ENCODE data around the gene GALNT13.

GALNT13 gene

GRCh38 chr2:153873052-153874048 is 1.6 kb downstream of the GALNT13 start:
- Histone ChIP-seq H3K4me1 (ENCODE audit: control insufficient read depth in 5 of 5, insufficient read depth in 5 of 5, low read length in 5 of 5) (peaks cover 0 to 28% (median 22%) of the 10 kb centered on the region in 5 donors), H3K4me3 (ENCODE audit: low read depth in 1 of 5, low read length in 5 of 5) (peak overlapping the region; percentile 45 to 76 (median 65)), H3K9ac (ENCODE audit: low read length in 5 of 5) (peak overlapping the region in 1 of 5 donors; percentile 25), H3K9me3 (ENCODE audit: control insufficient read depth in 5 of 5, low read length in 5 of 5) (no peaks in the 10 kb centered on the region), H3K36me3 (ENCODE audit: control insufficient read depth in 5 of 5, insufficient read depth in 5 of 5, low read length in 5 of 5) (no peaks in the 10 kb centered on the region), H3K27ac (ENCODE audit: low read depth, low read length) (no peak overlapping the region), H3K27me3 (ENCODE audit: control insufficient read depth in 5 of 5, insufficient read depth in 4 of 5, low read length in 5 of 5) (peaks cover 0 to 13% (median 2%) of the 10 kb centered on the region in 5 donors)

- peaks cover 0 to 25% (median 22%) of the 10 kb centered on the region in 5 donors for H3K4me1 ChIP-seq (ENCODE audit: control insufficient read depth in 5 of 5, insufficient read depth in 5 of 5, low read length in 5 of 5)
- H3K27ac ChIP-seq (ENCODE audit: low read depth, low read length), result no peak overlapping the region
- no peak overlapping the region for H3K4me3 ChIP-seq (ENCODE audit: low read depth in 1 of 5, low read length in 5 of 5)
- H3K9me3 ChIP-seq (ENCODE audit: control insufficient read depth in 5 of 5, low read length in 5 of 5), result no peaks in the 10 kb centered on the region
- peaks cover 0 to 13% (median 2%) of the 10 kb centered on the region in 5 donors for H3K27me3 ChIP-seq (ENCODE audit: control insufficient read depth in 5 of 5, insufficient read depth in 4 of 5, low read length in 5 of 5)
- no peaks in the 10 kb centered on the region for H3K36me3 ChIP-seq (ENCODE audit: control insufficient read depth in 5 of 5, insufficient read depth in 5 of 5, low read length in 5 of 5)
- H3K9ac ChIP-seq (ENCODE audit: low read length in 5 of 5), result no peak overlapping the region
Measured at GRCh38 chr2:153875801-153876466, 4.2 kb downstream of the GALNT13 start.

- Histone ChIP-seq H3K9me3 (ENCODE audit: control insufficient read depth in 5 of 5, low read length in 5 of 5) (no peaks in the 10 kb centered on the region), H3K27me3 (ENCODE audit: control insufficient read depth in 5 of 5, insufficient read depth in 4 of 5, low read length in 5 of 5) (no peaks in the 10 kb centered on the region), H3K27ac (ENCODE audit: low read depth, low read length) (no peak overlapping the region), H3K4me3 (ENCODE audit: low read depth in 1 of 5, low read length in 5 of 5) (no peak overlapping the region), H3K36me3 (ENCODE audit: control insufficient read depth in 5 of 5, insufficient read depth in 5 of 5, low read length in 5 of 5) (no peaks in the 10 kb centered on the region), H3K9ac (ENCODE audit: low read length in 5 of 5) (no peak overlapping the region), H3K4me1 (ENCODE audit: control insufficient read depth in 5 of 5, insufficient read depth in 5 of 5, low read length in 5 of 5) (no peaks in the 10 kb centered on the region)
Measured at GRCh38 chr2:153880926-153881325, 9.2 kb downstream of the GALNT13 start.

- H3K9me3 ChIP-seq (ENCODE audit: control insufficient read depth in 5 of 5, low read length in 5 of 5), result no peaks in the 10 kb centered on the region
- no peak overlapping the region for H3K27ac ChIP-seq (ENCODE audit: low read depth, low read length)
- H3K4me3 ChIP-seq (ENCODE audit: low read depth in 1 of 5, low read length in 5 of 5), result no peak overlapping the region
- no peaks in the 10 kb centered on the region for H3K36me3 ChIP-seq (ENCODE audit: control insufficient read depth in 5 of 5, insufficient read depth in 5 of 5, low read length in 5 of 5)
- H3K27me3 ChIP-seq (ENCODE audit: control insufficient read depth in 5 of 5, insufficient read depth in 4 of 5, low read length in 5 of 5), result no peaks in the 10 kb centered on the region
- H3K4me1 ChIP-seq (ENCODE audit: control insufficient read depth in 5 of 5, insufficient read depth in 5 of 5, low read length in 5 of 5), result peaks cover 0 to 15% (median 0%) of the 10 kb centered on the region in 5 donors
- no peak overlapping the region for H3K9ac ChIP-seq (ENCODE audit: low read length in 5 of 5)
Measured at GRCh38 chr2:153886833-153887232, 15.1 kb downstream of the GALNT13 start.

- Histone ChIP-seq H3K4me3 (ENCODE audit: low read depth in 1 of 5, low read length in 5 of 5) (no peak overlapping the region), H3K36me3 (ENCODE audit: control insufficient read depth in 5 of 5, insufficient read depth in 5 of 5, low read length in 5 of 5) (no peaks in the 10 kb centered on the region), H3K27ac (ENCODE audit: low read depth, low read length) (no peak overlapping the region)
Measured at GRCh38 chr2:153890576-153890975, 18.9 kb downstream of the GALNT13 start.

GRCh38 chr2:153891051-153891450 is 19.3 kb downstream of the GALNT13 start:
- Histone ChIP-seq H3K27me3 (ENCODE audit: control insufficient read depth in 5 of 5, insufficient read depth in 4 of 5, low read length in 5 of 5) (no peaks in the 10 kb centered on the region), H3K36me3 (ENCODE audit: control insufficient read depth in 5 of 5, insufficient read depth in 5 of 5, low read length in 5 of 5) (no peaks in the 10 kb centered on the region), H3K9me3 (ENCODE audit: control insufficient read depth in 5 of 5, low read length in 5 of 5) (no peaks in the 10 kb centered on the region), H3K4me3 (ENCODE audit: low read depth in 1 of 5, low read length in 5 of 5) (no peak overlapping the region), H3K9ac (ENCODE audit: low read length in 5 of 5) (no peak overlapping the region), H3K4me1 (ENCODE audit: control insufficient read depth in 5 of 5, insufficient read depth in 5 of 5, low read length in 5 of 5) (peaks cover 0 to 15% (median 0%) of the 10 kb centered on the region in 5 donors), H3K27ac (ENCODE audit: low read depth, low read length) (no peak overlapping the region)

More at GRCh38 chr2:153890576-153890975, 18.9 kb downstream of the GALNT13 start:
- Histone ChIP-seq H3K27me3 (ENCODE audit: control insufficient read depth in 5 of 5, insufficient read depth in 4 of 5, low read length in 5 of 5) (no peaks in the 10 kb centered on the region), H3K9me3 (ENCODE audit: control insufficient read depth in 5 of 5, low read length in 5 of 5) (no peaks in the 10 kb centered on the region), H3K9ac (ENCODE audit: low read length in 5 of 5) (no peak overlapping the region), H3K4me1 (ENCODE audit: control insufficient read depth in 5 of 5, insufficient read depth in 5 of 5, low read length in 5 of 5) (peaks cover 0 to 15% (median 0%) of the 10 kb centered on the region in 5 donors)

GRCh38 chr2:153912798-153913396 is 41.2 kb downstream of the GALNT13 start:
- peaks cover 0 to 9% (median 0%) of the 10 kb centered on the region in 5 donors for H3K9me3 ChIP-seq (ENCODE audit: control insufficient read depth in 5 of 5, low read length in 5 of 5)

GRCh38 chr2:153917570-153917969 is 45.8 kb downstream of the GALNT13 start:
- Histone ChIP-seq H3K27me3 (ENCODE audit: control insufficient read depth in 5 of 5, insufficient read depth in 4 of 5, low read length in 5 of 5) (no peaks in the 10 kb centered on the region), H3K9ac (ENCODE audit: low read length in 5 of 5) (no peak overlapping the region), H3K9me3 (ENCODE audit: control insufficient read depth in 5 of 5, low read length in 5 of 5) (peaks cover 0 to 6% (median 0%) of the 10 kb centered on the region in 5 donors), H3K27ac (ENCODE audit: low read depth, low read length) (no peak overlapping the region), H3K4me1 (ENCODE audit: control insufficient read depth in 5 of 5, insufficient read depth in 5 of 5, low read length in 5 of 5) (no peaks in the 10 kb centered on the region), H3K36me3 (ENCODE audit: control insufficient read depth in 5 of 5, insufficient read depth in 5 of 5, low read length in 5 of 5) (no peaks in the 10 kb centered on the region), H3K4me3 (ENCODE audit: low read depth in 1 of 5, low read length in 5 of 5) (no peak overlapping the region)

More at GRCh38 chr2:153912798-153913396, 41.2 kb downstream of the GALNT13 start:
- Histone ChIP-seq H3K4me3 (ENCODE audit: low read depth in 1 of 5, low read length in 5 of 5) (peak overlapping the region in 1 of 5 donors; percentile 4), H3K36me3 (ENCODE audit: control insufficient read depth in 5 of 5, insufficient read depth in 5 of 5, low read length in 5 of 5) (no peaks in the 10 kb centered on the region), H3K27ac (ENCODE audit: low read depth, low read length) (no peak overlapping the region), H3K27me3 (ENCODE audit: control insufficient read depth in 5 of 5, insufficient read depth in 4 of 5, low read length in 5 of 5) (no peaks in the 10 kb centered on the region), H3K9ac (ENCODE audit: low read length in 5 of 5) (no peak overlapping the region), H3K4me1 (ENCODE audit: control insufficient read depth in 5 of 5, insufficient read depth in 5 of 5, low read length in 5 of 5) (no peaks in the 10 kb centered on the region)

GRCh38 chr2:153935511-153935910 is 63.8 kb downstream of the GALNT13 start:
- no peaks in the 10 kb centered on the region for H3K9me3 ChIP-seq (ENCODE audit: control insufficient read depth in 5 of 5, low read length in 5 of 5)
- no peak overlapping the region for H3K9ac ChIP-seq (ENCODE audit: low read length in 5 of 5)
- no peaks in the 10 kb centered on the region for H3K27me3 ChIP-seq (ENCODE audit: control insufficient read depth in 5 of 5, insufficient read depth in 4 of 5, low read length in 5 of 5)

More at GRCh38 chr2:153935511-153935910, 63.8 kb downstream of the GALNT13 start:
- H3K4me3 ChIP-seq (ENCODE audit: low read depth in 1 of 5, low read length in 5 of 5), result no peak overlapping the region
- peaks cover 0 to 10% (median 0%) of the 10 kb centered on the region in 5 donors for H3K4me1 ChIP-seq (ENCODE audit: control insufficient read depth in 5 of 5, insufficient read depth in 5 of 5, low read length in 5 of 5)
- no peak overlapping the region for H3K27ac ChIP-seq (ENCODE audit: low read depth, low read length)
- H3K36me3 ChIP-seq (ENCODE audit: control insufficient read depth in 5 of 5, insufficient read depth in 5 of 5, low read length in 5 of 5), result no peaks in the 10 kb centered on the region
